Measurements from ENCODE around the gene PMM1.
"Not testable (repeated sequence)": the region's sequence is repeated elsewhere in the genome, so short reads cannot be mapped to it uniquely, and the experiment has no call there.

PMM1 gene

DNA sequence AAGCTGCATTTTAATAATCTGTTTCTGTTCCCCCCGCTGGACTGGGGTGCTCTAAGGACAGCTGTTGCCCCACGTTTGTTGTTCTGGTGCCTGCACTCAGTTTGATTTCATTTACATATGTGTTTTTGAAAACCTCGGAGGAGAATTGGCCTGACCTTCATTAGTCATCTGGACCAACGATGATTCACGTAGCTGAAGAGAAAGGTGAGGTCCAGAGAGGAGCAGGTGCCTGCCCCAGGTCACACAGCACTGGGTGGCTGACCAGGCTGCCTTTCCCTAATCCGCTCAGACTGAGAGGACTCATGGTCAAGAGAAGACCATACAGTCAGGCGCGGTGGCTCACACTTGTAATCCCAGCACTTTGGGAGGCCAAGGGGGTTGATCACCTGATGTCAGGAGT lies 25.1 kb downstream of the PMM1 start:
- no peak overlapping the region for H3K4me3 ChIP-seq (ENCODE audit: low read depth, low read length)
- DNase-seq (ENCODE audit: low read depth), result no peak
- TF ChIP-seq, protein P1, sequence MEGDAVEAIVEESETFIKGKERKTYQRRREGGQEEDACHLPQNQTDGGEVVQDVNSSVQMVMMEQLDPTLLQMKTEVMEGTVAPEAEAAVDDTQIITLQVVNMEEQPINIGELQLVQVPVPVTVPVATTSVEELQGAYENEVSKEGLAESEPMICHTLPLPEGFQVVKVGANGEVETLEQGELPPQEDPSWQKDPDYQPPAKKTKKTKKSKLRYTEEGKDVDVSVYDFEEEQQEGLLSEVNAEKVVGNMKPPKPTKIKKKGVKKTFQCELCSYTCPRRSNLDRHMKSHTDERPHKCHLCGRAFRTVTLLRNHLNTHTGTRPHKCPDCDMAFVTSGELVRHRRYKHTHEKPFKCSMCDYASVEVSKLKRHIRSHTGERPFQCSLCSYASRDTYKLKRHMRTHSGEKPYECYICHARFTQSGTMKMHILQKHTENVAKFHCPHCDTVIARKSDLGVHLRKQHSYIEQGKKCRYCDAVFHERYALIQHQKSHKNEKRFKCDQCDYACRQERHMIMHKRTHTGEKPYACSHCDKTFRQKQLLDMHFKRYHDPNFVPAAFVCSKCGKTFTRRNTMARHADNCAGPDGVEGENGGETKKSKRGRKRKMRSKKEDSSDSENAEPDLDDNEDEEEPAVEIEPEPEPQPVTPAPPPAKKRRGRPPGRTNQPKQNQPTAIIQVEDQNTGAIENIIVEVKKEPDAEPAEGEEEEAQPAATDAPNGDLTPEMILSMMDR (IDR thresholded peaks at IDR 0.05; ENCODE audit: insufficient read depth, low read depth, low read length, missing control alignments), result no peak

DNA sequence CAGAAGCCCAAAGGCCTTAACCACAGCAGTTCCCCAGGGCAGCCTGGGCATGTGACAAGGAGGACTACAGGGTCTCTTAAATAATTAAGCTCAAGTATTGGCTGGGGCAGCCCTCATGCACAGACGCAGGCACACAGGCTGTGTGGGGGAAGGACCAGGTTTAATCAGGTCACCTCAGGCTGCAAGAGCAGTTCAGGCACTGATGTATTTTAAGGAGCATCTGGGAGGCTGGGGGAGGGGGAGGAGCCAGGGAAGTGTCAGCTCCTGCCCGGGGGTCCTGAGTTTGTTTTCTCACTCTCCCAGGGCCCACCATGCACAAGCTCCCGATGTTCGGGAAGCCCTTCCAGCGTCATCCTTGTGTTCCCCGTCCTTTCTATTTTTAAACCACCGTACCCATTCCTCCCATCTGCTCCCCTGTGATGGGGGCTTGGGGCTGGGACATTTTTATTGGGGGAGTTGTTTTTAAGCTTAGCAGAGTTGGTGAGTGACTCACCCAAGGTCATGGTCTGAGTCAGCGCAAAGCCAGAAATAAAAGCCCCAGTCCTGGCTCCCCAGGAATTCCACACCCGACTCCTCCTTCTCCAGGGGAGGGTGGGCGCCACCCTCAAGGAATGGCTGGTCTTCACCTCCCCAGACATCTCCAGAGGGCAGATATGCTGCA lies 26.5 kb downstream of the PMM1 start:
- no peak overlapping the region for H3K4me3 ChIP-seq (ENCODE audit: low read depth, low read length)
- TF ChIP-seq, protein P1 (IDR thresholded peaks at IDR 0.05; ENCODE audit: insufficient read depth, low read depth, low read length, missing control alignments), result no peak
- no peak for DNase-seq (ENCODE audit: low read depth)

DNA sequence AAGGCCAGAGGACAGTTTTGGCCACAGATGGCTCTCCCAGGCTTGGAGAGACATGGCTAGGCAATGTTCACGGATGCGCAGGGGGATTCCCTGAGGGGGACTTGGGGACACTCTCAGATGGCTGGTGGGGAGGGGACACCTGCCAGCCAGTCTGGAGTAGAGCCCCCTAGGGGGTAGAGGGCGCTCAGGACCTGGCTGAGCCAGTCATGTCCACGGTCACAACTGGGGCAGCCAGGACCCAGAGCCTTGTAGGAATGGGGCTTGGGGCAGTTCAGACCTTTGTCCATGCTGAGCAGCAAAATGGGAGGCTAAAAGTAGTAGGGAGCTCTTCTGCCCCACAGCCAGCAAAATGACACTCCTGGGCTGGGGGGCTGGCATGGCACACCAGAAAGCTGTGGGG lies 27.2 kb downstream of the PMM1 start:
- no peak for DNase-seq (ENCODE audit: low read depth)
- TF ChIP-seq, protein P1 (IDR thresholded peaks at IDR 0.05; ENCODE audit: insufficient read depth, low read depth, low read length, missing control alignments), result no peak
- H3K4me3 ChIP-seq (ENCODE audit: low read depth, low read length), result no peak overlapping the region

DNA sequence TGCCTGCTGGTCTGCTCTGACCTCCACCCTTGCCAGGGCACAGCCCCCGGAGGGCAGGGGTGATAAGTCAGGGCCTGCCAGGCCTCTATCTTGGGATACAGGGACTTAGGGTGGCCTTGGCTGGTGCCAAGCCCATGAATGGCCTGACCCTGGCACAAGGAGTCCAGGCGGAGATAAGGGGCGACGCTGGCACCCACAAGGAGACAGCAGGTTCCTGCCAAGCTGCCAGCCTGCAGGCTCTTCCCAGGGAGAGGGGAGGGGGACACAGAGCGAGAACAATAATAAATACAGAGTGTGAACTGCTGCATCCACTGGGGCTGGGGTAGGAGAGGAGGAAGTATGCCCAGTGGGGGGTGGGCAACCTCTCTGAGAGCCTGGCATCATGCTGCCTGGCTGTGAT lies 27.9 kb downstream of the PMM1 start:
- no peak overlapping the region for H3K4me3 ChIP-seq (ENCODE audit: low read depth, low read length)
- DNase-seq (ENCODE audit: low read depth), result no peak
- TF ChIP-seq, protein P1 (IDR thresholded peaks at IDR 0.05; ENCODE audit: insufficient read depth, low read depth, low read length, missing control alignments), result no peak

DNA sequence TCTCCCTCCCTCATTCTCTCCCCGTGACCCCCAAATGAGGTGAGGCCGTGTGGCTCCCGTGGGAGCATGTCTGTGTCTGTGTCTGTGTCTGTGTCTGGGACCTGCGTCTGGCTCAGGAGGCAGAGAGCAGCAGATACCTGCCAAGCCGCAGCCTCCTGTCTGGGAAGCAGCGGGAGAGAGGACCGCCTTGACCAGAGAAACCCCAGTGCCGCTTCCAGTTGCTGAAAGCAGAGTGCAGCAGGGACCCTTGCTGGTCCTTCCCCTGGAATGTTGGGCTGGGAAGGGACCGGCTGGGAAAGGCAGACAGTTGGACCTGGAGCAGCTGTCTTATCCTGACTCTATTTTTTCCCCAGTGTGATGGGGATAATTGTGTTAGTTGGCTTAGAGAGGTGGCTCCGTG lies 28.3 kb downstream of the PMM1 start:
- DNase-seq (ENCODE audit: low read depth), result no peak
- H3K4me3 ChIP-seq (ENCODE audit: low read depth, low read length), result no peak overlapping the region
- TF ChIP-seq, protein P1 (IDR thresholded peaks at IDR 0.05; ENCODE audit: insufficient read depth, low read depth, low read length, missing control alignments), result no peak

DNA sequence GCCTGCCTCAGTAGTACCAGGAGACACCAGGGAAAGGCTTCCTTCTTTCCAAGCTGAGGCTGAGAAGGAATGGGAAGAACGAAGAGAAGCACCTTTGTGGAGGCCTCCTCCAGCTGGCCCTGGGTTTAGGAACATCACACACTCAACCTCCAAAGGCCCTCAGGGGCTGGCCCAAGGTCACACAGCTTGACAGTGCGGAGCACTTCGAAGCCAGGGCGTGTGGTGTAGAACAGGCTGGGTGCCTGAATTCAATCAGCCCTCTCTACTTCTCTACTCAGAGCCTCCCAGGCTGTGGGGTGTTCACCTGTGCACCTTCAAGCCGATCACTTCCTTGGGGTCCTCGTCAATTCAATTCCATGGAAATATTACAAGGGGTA lies 29.6 kb downstream of the PMM1 start:
- TF ChIP-seq, protein P1 (IDR thresholded peaks at IDR 0.05; ENCODE audit: insufficient read depth, low read depth, low read length, missing control alignments), result no peak
- DNase-seq (ENCODE audit: low read depth), result no peak
- H3K4me3 ChIP-seq (ENCODE audit: low read depth, low read length), result no peak overlapping the region

DNA sequence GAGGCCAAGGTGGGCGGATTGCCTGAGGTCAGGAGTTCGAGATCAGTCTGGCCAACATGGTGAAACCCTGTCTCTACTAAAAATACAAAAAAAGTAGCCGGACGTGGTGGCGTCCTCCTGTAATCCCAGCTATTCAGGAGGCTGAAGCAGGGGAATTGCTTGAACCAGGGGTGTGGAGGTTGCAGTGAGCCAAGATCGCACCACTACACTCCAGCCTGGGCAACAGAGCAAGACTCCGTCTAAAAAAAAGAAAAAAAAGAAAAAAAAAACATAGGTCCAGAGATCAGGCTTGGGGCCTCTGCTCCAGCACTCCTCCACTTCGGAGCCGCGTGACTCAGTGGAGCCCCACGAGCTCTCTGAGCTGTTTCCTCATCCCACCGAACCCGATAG lies 31.4 kb downstream of the PMM1 start:
- DNase-seq (ENCODE audit: low read depth); H3K4me3 ChIP-seq (ENCODE audit: low read depth, low read length): not testable (repeated sequence)
